ENCODE data around the gene LMAN1L. TPM values are rescaled to one million over a fixed set of nuclear protein-coding genes. Genes with fewer than 3 reads are reported as not detected.

LMAN1L gene
- total RNA-seq, 1 experiment from 2014 or later: not detected

- ChIA-PET POLR2A (ENCODE audit: unreplicated experiment) (no interaction called here), CTCF (interaction anchor here (0.6 to 1.5 kb wide), 6 partner anchors 18 to 187 kb away, joined by 3 to 8 read pairs (median 4); no protein-coding TSS in a partner anchor)
- Histone ChIP-seq H3K79me2 (ENCODE audit: low read length) (no peaks in the 10 kb centered on the region), H3K9me2 (replicated peaks; ENCODE audit: low read length) (no peaks in the 10 kb centered on the region), H3K4me1 (ENCODE audit: insufficient read depth, low read length) (no peaks in the 10 kb centered on the region), H4K20me1 (ENCODE audit: low read length) (no peaks in the 10 kb centered on the region), H3K4me3 (ENCODE audit: low read length) (no peak overlapping the region), H3K36me3 (ENCODE audit: low read depth, low read length) (no peaks in the 10 kb centered on the region), H3F3A (ENCODE audit: low read length, unreplicated experiment) (no peaks in the 10 kb centered on the region), H3K9me3 (ENCODE audit: low read length) (no peaks in the 10 kb centered on the region), H3K27me3 (ENCODE audit: low read length) (no peaks in the 10 kb centered on the region), H3K9ac (ENCODE audit: low read length) (no peak overlapping the region), H3K4me2 (ENCODE audit: low read length) (no peak overlapping the region), H2AFZ (ENCODE audit: low read length) (no peak overlapping the region; the same call in 1 of the 2 replicates), H3K27ac (ENCODE audit: low read length) (no peak overlapping the region)
- TF ChIP-seq, protein P1, sequence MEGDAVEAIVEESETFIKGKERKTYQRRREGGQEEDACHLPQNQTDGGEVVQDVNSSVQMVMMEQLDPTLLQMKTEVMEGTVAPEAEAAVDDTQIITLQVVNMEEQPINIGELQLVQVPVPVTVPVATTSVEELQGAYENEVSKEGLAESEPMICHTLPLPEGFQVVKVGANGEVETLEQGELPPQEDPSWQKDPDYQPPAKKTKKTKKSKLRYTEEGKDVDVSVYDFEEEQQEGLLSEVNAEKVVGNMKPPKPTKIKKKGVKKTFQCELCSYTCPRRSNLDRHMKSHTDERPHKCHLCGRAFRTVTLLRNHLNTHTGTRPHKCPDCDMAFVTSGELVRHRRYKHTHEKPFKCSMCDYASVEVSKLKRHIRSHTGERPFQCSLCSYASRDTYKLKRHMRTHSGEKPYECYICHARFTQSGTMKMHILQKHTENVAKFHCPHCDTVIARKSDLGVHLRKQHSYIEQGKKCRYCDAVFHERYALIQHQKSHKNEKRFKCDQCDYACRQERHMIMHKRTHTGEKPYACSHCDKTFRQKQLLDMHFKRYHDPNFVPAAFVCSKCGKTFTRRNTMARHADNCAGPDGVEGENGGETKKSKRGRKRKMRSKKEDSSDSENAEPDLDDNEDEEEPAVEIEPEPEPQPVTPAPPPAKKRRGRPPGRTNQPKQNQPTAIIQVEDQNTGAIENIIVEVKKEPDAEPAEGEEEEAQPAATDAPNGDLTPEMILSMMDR (conservative IDR thresholded peaks at IDR 0.05; ENCODE audit: low read depth, low read length): no peak
- intact Hi-C loops (cut with micrococcal nuclease): loop anchor here (2.0 kb wide), 1 partner anchor 180 kb away; no protein-coding TSS in a partner anchor
- BruUV-seq (replicated peaks): no TSS peak
- ATAC-seq (no peak), DNase-seq (no peak)
Observed at GRCh38 chr15:74770211-74770903, 42.3 kb upstream of the LMAN1L start.

GRCh38 chr15:74773329-74773728, 39.3 kb upstream of the LMAN1L start:
- no peaks in the 10 kb centered on the region for H3F3A ChIP-seq (ENCODE audit: low read length, unreplicated experiment)
- intact Hi-C loops (cut with micrococcal nuclease): no loop called here
- DNase-seq: no peak
- no peaks in the 10 kb centered on the region for H3K4me1 ChIP-seq (ENCODE audit: insufficient read depth, low read length)
- H3K4me2 ChIP-seq (ENCODE audit: low read length): no peak overlapping the region
- no peak for ATAC-seq
- H3K9me3 ChIP-seq (ENCODE audit: low read length): no peaks in the 10 kb centered on the region
- H4K20me1 ChIP-seq (ENCODE audit: low read length): no peaks in the 10 kb centered on the region
- H3K27ac ChIP-seq (ENCODE audit: low read length): no peak overlapping the region
- ChIA-PET POLR2A (ENCODE audit: unreplicated experiment) (no interaction called here), CTCF (no interaction called here)
- BruUV-seq (replicated peaks): no TSS peak
- H3K79me2 ChIP-seq (ENCODE audit: low read length): no peaks in the 10 kb centered on the region
- no peaks in the 10 kb centered on the region for H3K27me3 ChIP-seq (ENCODE audit: low read length)
- no peak overlapping the region for H2AFZ ChIP-seq (ENCODE audit: low read length)
- H3K9me2 ChIP-seq (replicated peaks; ENCODE audit: low read length): no peaks in the 10 kb centered on the region
- no peak overlapping the region for H3K4me3 ChIP-seq (ENCODE audit: low read length)
- H3K36me3 ChIP-seq (ENCODE audit: low read depth, low read length): no peaks in the 10 kb centered on the region
- no peak overlapping the region for H3K9ac ChIP-seq (ENCODE audit: low read length)
- TF ChIP-seq EZH2 (IDR thresholded peaks at IDR 0.05; ENCODE audit: low read length, unreplicated experiment): no peak
- no peak for TF ChIP-seq EZH2phosphoT487 (IDR thresholded peaks at IDR 0.05; ENCODE audit: borderline replicate concordance, low read length)
- TF ChIP-seq, protein P1 (conservative IDR thresholded peaks at IDR 0.05; ENCODE audit: low read depth, low read length): no peak

GRCh38 chr15:74773731-74774252, 38.8 kb upstream of the LMAN1L start:
- BruUV-seq (replicated peaks): no TSS peak
- Histone ChIP-seq H3F3A (ENCODE audit: low read length, unreplicated experiment) (no peaks in the 10 kb centered on the region), H3K4me3 (ENCODE audit: low read length) (no peak overlapping the region), H3K9me3 (ENCODE audit: low read length) (no peaks in the 10 kb centered on the region), H3K79me2 (ENCODE audit: low read length) (no peaks in the 10 kb centered on the region), H3K27me3 (ENCODE audit: low read length) (no peaks in the 10 kb centered on the region), H2AFZ (ENCODE audit: low read length) (no peak overlapping the region), H3K36me3 (ENCODE audit: low read depth, low read length) (no peaks in the 10 kb centered on the region), H3K4me1 (ENCODE audit: insufficient read depth, low read length) (no peaks in the 10 kb centered on the region), H3K27ac (ENCODE audit: low read length) (no peak overlapping the region), H3K9ac (ENCODE audit: low read length) (no peak overlapping the region), H3K9me2 (replicated peaks; ENCODE audit: low read length) (no peaks in the 10 kb centered on the region), H3K4me2 (ENCODE audit: low read length) (no peak overlapping the region), H4K20me1 (ENCODE audit: low read length) (no peaks in the 10 kb centered on the region)
- intact Hi-C loops (cut with micrococcal nuclease): no loop called here
- TF ChIP-seq EZH2phosphoT487 (IDR thresholded peaks at IDR 0.05; ENCODE audit: borderline replicate concordance, low read length) (no peak), EZH2 (IDR thresholded peaks at IDR 0.05; ENCODE audit: low read length, unreplicated experiment) (no peak)
- TF ChIP-seq, protein P1 (conservative IDR thresholded peaks at IDR 0.05; ENCODE audit: low read depth, low read length): no peak
- ATAC-seq: no peak
- CTCF ChIA-PET: no interaction called here
- no peak for DNase-seq
- POLR2A ChIA-PET (ENCODE audit: unreplicated experiment): no interaction called here

Data from PC-3 (cell line).